Activated naive CD4-positive, alpha-beta T cell (primary cell): ENCODE results near the gene ORMDL3.
"Not testable (repeated sequence)": the region's sequence is repeated elsewhere in the genome, so short reads cannot be mapped to it uniquely, and the experiment has no call there.

Experiments used
- DNase-seq, 4 experiments: peaks; one replicate each; lab custom pipeline; 2025; lab: John Stamatoyannopoulos, UW

ORMDL3 gene

GRCh38 chr17:39949028-39949427, 21.6 kb upstream of the ORMDL3 start:
- DNase-seq = no peak

DNA sequence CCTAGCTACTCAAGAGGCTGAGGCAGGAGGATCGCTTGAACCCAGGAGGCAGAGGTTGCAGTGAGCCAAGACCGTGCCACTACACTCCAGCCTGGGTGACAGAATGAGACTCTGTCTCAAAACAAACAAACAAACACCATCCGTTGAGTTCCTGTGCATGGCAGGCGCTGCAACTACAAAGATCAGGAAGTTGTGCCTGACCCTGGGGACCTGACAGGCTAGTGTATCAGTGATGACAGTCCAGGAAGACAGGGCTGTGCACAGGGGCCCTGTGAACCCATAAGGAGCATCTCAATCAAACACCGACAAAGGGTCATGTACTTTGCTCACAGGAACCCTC, 21.1 kb upstream of the ORMDL3 start:
- not testable (repeated sequence) for DNase-seq

DNA sequence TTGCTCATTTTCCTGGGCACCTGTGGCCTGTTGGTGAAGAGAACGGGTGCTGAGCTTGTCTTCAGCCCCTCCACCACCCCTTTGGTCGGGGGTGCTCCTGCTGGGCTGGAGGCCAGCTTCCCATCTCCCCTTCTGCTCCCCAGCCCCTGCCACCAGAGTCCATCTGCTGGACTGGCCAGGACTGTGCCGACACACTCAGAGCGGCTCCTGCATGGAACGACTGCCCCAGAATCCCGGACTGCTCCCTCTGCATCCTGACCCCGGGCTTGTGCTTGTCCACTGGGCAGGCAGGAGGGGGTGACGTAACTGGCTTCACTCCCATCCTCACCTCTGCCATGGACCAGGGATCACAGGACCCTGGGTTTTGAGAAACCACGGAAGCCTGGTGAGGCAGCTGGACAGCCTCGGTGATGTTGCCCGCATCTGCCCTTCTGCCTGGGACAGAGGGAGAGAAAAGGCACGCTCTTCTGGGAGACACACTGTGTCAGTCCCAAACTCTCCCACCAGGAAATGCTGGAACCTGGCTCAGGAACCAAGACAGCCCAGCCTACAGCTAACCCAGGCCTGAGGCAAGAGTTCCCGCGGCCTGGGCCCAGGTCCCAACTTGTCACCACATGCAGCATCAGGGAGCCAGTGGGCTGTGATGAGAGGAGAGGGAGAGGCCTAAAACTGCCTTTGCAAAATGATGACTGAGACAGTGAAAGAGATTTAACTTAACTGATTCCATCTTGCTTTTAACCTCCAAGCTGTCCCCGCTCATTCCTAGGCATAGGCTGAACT, 19.3 kb upstream of the ORMDL3 start:
- DNase-seq = no peak

DNA sequence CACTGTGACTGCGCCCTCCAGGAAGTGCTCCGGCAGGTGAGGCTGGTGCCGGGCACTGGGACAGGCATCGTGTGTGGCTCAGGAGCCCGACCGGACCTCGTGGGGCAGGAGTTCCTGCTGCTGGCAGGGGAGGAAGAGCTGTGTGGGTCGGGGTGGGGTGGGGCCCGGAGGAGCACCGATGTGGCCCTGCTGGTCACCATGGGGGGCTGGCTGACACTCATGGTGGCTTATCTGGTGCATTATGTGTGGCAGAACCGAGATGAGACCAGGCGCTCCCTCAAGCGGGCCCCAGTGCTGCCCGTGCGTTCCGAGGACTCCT, 17.0 kb upstream of the ORMDL3 start:
- no peak for DNase-seq

GRCh38 chr17:39943702-39944392, 16.4 kb upstream of the ORMDL3 start:
- DNase-seq = no peak

- DNase-seq = no peak
These were observed 12.4 kb upstream of the ORMDL3 start for GRCh38 chr17:39939588-39940419.

DNA sequence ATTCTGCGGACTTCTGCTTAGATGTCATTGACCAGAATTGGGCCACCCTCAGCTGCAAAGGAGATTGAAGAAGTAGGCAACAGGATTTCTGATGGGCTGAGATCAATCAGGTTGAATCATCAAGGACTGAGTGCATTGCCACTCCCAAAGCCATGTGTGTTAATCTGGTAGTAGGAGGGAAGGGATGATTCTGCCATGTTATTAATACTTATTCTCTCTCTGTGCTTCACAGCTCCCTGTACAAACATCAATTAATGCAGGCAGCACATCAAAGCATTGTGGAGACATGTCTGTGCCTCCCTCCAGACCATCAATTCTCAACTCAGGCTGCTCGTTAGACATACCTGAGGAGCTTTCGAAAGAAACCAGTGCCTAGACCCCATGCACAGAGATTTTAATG, 11.7 kb upstream of the ORMDL3 start:
- no peak for DNase-seq

GRCh38 chr17:39938140-39938869, 10.9 kb upstream of the ORMDL3 start:
- no peak for DNase-seq

DNA sequence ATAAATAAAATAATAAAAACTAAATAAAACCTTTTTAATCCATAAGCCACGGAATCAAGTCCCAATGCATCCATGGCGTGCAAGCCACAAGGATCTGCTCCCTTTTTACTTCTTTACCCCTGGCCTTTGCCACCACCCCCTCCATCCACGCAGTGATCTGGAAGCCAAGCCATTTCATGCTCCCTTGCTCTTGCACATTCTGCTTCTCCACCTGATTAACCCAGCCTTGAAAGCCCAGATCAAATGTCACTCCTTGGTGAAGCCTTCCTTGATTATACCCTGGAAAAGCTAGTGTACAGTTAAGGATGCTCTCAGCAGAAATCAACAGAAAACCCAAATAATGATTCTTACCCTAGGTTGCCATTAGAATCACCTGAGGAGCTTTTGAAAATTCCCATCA, 10.0 kb upstream of the ORMDL3 start:
- DNase-seq = no peak

DNA sequence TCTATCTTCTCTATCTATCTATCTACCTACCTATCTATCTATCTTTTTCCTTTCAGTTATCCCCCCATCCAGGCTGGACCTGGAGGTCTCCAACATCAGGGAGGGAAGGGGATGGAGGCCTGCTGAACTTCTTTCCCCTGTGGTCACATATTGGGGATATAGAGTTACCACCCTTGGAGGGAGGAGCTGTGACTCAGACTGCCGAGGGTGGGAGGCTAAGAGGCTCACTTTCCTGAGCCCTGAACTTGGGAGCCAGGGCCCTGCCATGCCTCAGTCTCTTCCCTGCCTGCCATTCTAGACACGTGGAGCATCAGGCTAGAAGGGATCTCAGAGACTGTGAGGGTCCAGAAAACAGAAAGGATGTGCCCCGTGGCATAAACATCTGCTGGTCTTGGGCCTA, 8.5 kb upstream of the ORMDL3 start:
- no peak for DNase-seq

GRCh38 chr17:39934324-39934723, 6.9 kb upstream of the ORMDL3 start:
- DNase-seq = no peak

DNA sequence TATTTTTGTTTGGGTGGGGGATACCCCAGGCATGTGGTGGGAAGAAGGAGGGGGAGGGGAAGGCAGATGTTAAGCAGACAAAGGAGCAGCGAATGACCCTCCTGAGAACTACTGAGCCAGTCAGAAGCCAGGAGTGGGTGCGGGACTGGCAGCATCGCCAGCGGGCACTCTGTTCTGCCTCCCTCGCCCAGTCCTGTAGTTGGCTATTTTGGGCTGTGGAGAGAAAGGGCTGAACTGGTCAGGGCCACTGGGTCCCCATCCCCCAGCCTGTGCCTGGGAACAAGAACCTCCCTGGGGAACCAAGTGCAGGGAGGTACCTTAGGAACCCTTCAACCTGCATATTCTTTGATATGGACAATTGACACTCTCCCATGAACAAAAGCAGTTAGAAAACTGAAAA, 6.5 kb upstream of the ORMDL3 start:
- DNase-seq = no peak

DNA sequence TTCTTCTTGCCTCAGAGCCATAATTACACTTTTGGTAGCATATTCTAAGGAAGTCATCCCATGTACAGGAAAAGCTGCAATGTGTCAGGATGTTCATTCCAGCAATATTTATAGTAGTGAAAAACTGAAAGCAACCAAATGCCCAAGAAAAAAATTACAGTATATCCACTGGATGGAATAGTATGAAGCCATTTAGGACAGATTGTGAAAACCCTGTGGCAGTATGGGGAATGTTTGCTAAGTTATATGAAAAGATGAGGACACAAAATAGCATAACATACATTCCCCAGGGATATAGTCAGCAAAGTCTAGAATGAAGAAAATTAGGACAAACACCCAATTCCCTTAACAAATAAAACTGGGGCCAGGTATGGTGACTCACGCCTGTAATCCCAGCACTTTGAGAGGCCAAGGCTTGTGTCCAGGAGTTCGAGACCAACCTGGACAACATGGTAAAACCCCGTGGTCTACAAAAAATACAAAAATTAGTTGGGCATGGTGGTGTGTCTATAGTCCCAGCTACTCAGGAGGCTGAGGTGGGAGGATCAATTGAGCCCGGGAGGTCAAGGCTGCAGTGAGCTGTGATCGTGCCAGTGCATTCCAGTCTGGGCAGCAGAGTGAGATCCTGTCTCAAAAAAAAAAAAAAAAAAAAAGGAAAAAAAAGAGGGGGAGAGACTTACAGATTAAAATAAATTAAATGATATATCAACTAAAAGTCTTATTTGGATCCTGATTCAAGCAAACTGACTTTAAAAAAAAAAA, 2.4 kb upstream of the ORMDL3 start:
- DNase-seq = no peak

GRCh38 chr17:39928858-39929645, 1.7 kb upstream of the ORMDL3 start:
- DNase-seq = no peak

- no peak for DNase-seq
These were observed 792 bp upstream of the ORMDL3 start for GRCh38 chr17:39927929-39928857.

- DNase-seq = peak in 2 of 4 experiments; percentile 47 to 54
These were observed 757 bp downstream of the ORMDL3 start for GRCh38 chr17:39926588-39927100.

- DNase-seq = no peak
These were observed 1.2 kb downstream of the ORMDL3 start for GRCh38 chr17:39926135-39926587.

- DNase-seq = no peak
These were observed 1.9 kb downstream of the ORMDL3 start for GRCh38 chr17:39925282-39926134.
